ENCODE measurements around the gene NPY. TPM values are rescaled to one million over a fixed set of nuclear protein-coding genes. Genes with fewer than 3 reads are reported as not detected.

NPY gene
- total and polyA plus RNA-seq, 2 of the 4 experiments (the other 2 are of a cell fraction) = not detected

- no peak overlapping the region for H2AK5ac ChIP-seq (ENCODE audit: low read depth, low read length)
- H2BK120ac ChIP-seq (ENCODE audit: low read depth, low read length) = no peak overlapping the region
- H3K18ac ChIP-seq (ENCODE audit: low read depth, low read length) = no peak overlapping the region
- H3K14ac ChIP-seq (replicated peaks; ENCODE audit: low read depth, low read length) = no peak overlapping the region
- H3K4me1 ChIP-seq (ENCODE audit: control insufficient read depth, insufficient read depth, low read length) = no peaks in the 10 kb centered on the region
- H4K5ac ChIP-seq (ENCODE audit: low read depth, low read length) = no peak overlapping the region
- ATAC-seq (ENCODE audit: low read depth) = no peak
- no peak overlapping the region for H3K4me3 ChIP-seq (ENCODE audit: insufficient read depth, low read depth, low read length)
- H4K91ac ChIP-seq (ENCODE audit: insufficient read depth, low read depth, low read length) = no peak overlapping the region
- no peak overlapping the region for H3K27ac ChIP-seq (ENCODE audit: insufficient read depth, low read length)
- H3K4me2 ChIP-seq (ENCODE audit: low read depth, low read length) = no peak overlapping the region
- H2BK20ac ChIP-seq (ENCODE audit: low read depth, low read length) = no peak overlapping the region
- no peaks in the 10 kb centered on the region for H4K20me1 ChIP-seq (ENCODE audit: insufficient read depth, low read length)
- ChIA-PET POLR2A (ENCODE audit: unreplicated experiment) (no interaction called here), CTCF (no interaction called here)
- DNase-seq = no peak
- no peaks in the 10 kb centered on the region for H3K9me3 ChIP-seq (ENCODE audit: control insufficient read depth, insufficient read depth, low read length)
- H3K79me1 ChIP-seq (ENCODE audit: low read depth in 1 of 2, low read length in 2 of 2) = no peaks in the 10 kb centered on the region
- no peak overlapping the region for H4K8ac ChIP-seq (ENCODE audit: low read depth in 2 of 2, low read length in 2 of 2)
- no peak overlapping the region for H2AK9ac ChIP-seq (replicated peaks; ENCODE audit: low read depth, low read length, poor library complexity)
- no peak overlapping the region for H3K56ac ChIP-seq (ENCODE audit: extremely low read depth, insufficient read depth, low read length)
- no peak overlapping the region for H3K9ac ChIP-seq (ENCODE audit: low read depth, low read length)
- no peak overlapping the region for H2BK15ac ChIP-seq (ENCODE audit: low read depth, low read length)
- no TSS peak for BruUV-seq (replicated peaks)
- H3K9me1 ChIP-seq (ENCODE audit: insufficient read depth, low read length) = no peaks in the 10 kb centered on the region
- no peak overlapping the region for H2AFZ ChIP-seq (replicated peaks; ENCODE audit: low read length, poor library complexity)
- in situ Hi-C loops (cut with MboI; ENCODE audit: low sequenced_read_pairs) = no loop called here
- no peak overlapping the region for H3K4ac ChIP-seq (ENCODE audit: low read depth, low read length)
- dilution Hi-C loops (cut with HindIII; ENCODE audit: low sequenced_read_pairs, unreplicated experiment) = no loop called here
- H3K27me3 ChIP-seq (ENCODE audit: control insufficient read depth, insufficient read depth, low read length) = no peaks in the 10 kb centered on the region
- H3K23ac ChIP-seq (ENCODE audit: low read depth, low read length) = no peak overlapping the region
- H2BK5ac ChIP-seq (ENCODE audit: low read depth, low read length, poor library complexity, severe bottlenecking) = no peak overlapping the region
- H3K36me3 ChIP-seq (ENCODE audit: control insufficient read depth, insufficient read depth, low read length) = no peaks in the 10 kb centered on the region
- intact Hi-C loops (cut with micrococcal nuclease) = no loop called here
- no peak for TF ChIP-seq CTCF (conservative IDR thresholded peaks at IDR 0.05; ENCODE audit: low read depth, low read length)
- TF ChIP-seq ELK1 (IDR thresholded peaks at IDR 0.05; ENCODE audit: borderline replicate concordance, low read depth, low read length) = no peak
- no peak for TF ChIP-seq POLR2A (IDR thresholded peaks at IDR 0.05; ENCODE audit: low read depth, low read length)
- TF ChIP-seq USF2 (IDR thresholded peaks at IDR 0.05; ENCODE audit: low read depth, low read length) = no peak
- TF ChIP-seq BHLHE40 (IDR thresholded peaks at IDR 0.05; ENCODE audit: low read depth, low read length) = no peak
- TF ChIP-seq FOS (IDR thresholded peaks at IDR 0.05; ENCODE audit: low read depth, low read length) = no peak
These were observed 44.7 kb upstream of the NPY start for GRCh38 chr7:24239260-24239659.

All from IMR-90 (cell line).